CD4-positive, alpha-beta T cell treated with Interleukin-15 for 1 hour (primary cell): ENCODE measurements around the gene CCDC80.
"Not testable (repeated sequence)": the region's sequence is repeated elsewhere in the genome, so short reads cannot be mapped to it uniquely, and the experiment has no call there.

Experiments
- DNase-seq: peaks from one replicate; pipeline ENCODE4 v3.0.0-alpha.2; 2020

CCDC80 gene

GRCh38 chr3:112640930-112641801 lies at the start of gene CCDC80:
TSS of gene CCDC80 (minus strand) at chr3:112641143. CDS start at chr3:112639905, 1,238 bp downstream.
- no peak for DNase-seq

- DNase-seq: no peak
These were observed 49.0 kb upstream of the CCDC80 start for GRCh38 chr3:112689989-112690388.

GRCh38 chr3:112689385-112689784 lies 48.4 kb upstream of the CCDC80 start:
- no peak for DNase-seq

GRCh38 chr3:112688819-112689218 lies 47.9 kb upstream of the CCDC80 start:
- DNase-seq: no peak

- no peak for DNase-seq
These were observed 47.3 kb upstream of the CCDC80 start for GRCh38 chr3:112688085-112688769.

GRCh38 chr3:112687616-112688015 lies 46.7 kb upstream of the CCDC80 start:
- no peak for DNase-seq

GRCh38 chr3:112687211-112687610 lies 46.3 kb upstream of the CCDC80 start:
- DNase-seq: no peak

- DNase-seq: no peak
These were observed 45.2 kb upstream of the CCDC80 start for GRCh38 chr3:112685956-112686799.

- no peak for DNase-seq
These were observed 44.5 kb upstream of the CCDC80 start for GRCh38 chr3:112685420-112685819.

- no peak for DNase-seq
These were observed 41.4 kb upstream of the CCDC80 start for GRCh38 chr3:112682361-112682760.

GRCh38 chr3:112681822-112682325 lies 40.9 kb upstream of the CCDC80 start:
- DNase-seq: no peak

- DNase-seq: peak; percentile 82
These were observed 35.8 kb upstream of the CCDC80 start for GRCh38 chr3:112676659-112677234.

GRCh38 chr3:112675943-112676535 lies 35.1 kb upstream of the CCDC80 start:
- DNase-seq: no peak

GRCh38 chr3:112675349-112675748 lies 34.4 kb upstream of the CCDC80 start:
- no peak for DNase-seq

- no peak for DNase-seq
These were observed 32.0 kb upstream of the CCDC80 start for GRCh38 chr3:112672716-112673541.

GRCh38 chr3:112671930-112672715 lies 31.2 kb upstream of the CCDC80 start:
- DNase-seq: no peak

GRCh38 chr3:112670824-112671223 lies 29.9 kb upstream of the CCDC80 start:
- no peak for DNase-seq

- DNase-seq: no peak
These were observed 26.7 kb upstream of the CCDC80 start for GRCh38 chr3:112667599-112667998.

- not testable (repeated sequence) for DNase-seq
These were observed 24.1 kb upstream of the CCDC80 start for GRCh38 chr3:112665009-112665408.

- DNase-seq: no peak
These were observed 15.1 kb upstream of the CCDC80 start for GRCh38 chr3:112656043-112656442.
